ENCODE data around the gene SULT2A1.
"Not testable (repeated sequence)": the region's sequence is repeated elsewhere in the genome, so short reads cannot be mapped to it uniquely, and the experiment has no call there.

DNA sequence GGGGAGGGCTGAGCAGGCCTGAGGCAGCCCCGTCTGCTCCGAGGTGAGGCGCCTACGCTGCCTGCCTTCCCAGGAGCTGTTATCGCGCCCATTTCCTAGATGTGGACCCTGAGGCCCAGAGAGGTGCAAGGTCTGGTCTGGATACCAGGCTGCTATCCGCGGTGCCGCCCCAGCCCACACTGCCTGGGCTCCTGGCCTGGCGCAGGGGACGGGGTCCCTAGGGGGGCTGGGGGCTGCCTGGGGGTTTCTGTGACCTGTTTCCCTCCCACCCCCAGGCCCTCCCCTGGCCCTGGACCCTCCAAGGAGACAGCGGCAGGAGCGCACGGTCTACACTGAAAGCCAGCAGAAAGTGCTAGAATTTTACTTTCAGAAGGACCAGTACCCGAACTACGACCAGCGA is 26.3 kb downstream of the SULT2A1 start:
- TF ChIP-seq LEF1 (IDR thresholded peaks at IDR 0.05; ENCODE audit: borderline replicate concordance); FOXK2 (IDR thresholded peaks at IDR 0.05); SUZ12 (IDR thresholded peaks at IDR 0.05); ZNF384 (IDR thresholded peaks at IDR 0.05); ARNT (IDR thresholded peaks at IDR 0.05); ELF4 (IDR thresholded peaks at IDR 0.05); SP1 (IDR thresholded peaks at IDR 0.05); FOXM1 (IDR thresholded peaks at IDR 0.05; ENCODE audit: borderline replicate concordance); TARDBP (IDR thresholded peaks at IDR 0.05); HDGF (IDR thresholded peaks at IDR 0.05; ENCODE audit: borderline replicate concordance); L3MBTL2 (conservative IDR thresholded peaks at IDR 0.05): not testable (repeated sequence)
